ENCODE measurements around the gene CEACAM20. TPM values are rescaled to one million over a fixed set of nuclear protein-coding genes. Genes with fewer than 3 reads are reported as not detected.
"Not testable (repeated sequence)": the region's sequence is repeated elsewhere in the genome, so short reads cannot be mapped to it uniquely, and the experiment has no call there.

CEACAM20 gene
- total RNA-seq, 1 experiment from 2014 or later, result not detected

GRCh38 chr19:44499559-44499958 lies 29.9 kb downstream of the CEACAM20 start:
- BruUV-seq (replicated peaks), result no TSS peak

GRCh38 chr19:44498988-44499387 lies 30.5 kb downstream of the CEACAM20 start:
- CTCF ChIA-PET, result no interaction called here
- H3K27ac Mint-ChIP-seq (ENCODE audit: low read depth, unreplicated experiment), result no peak overlapping the region
- POLR2A ChIA-PET, result no interaction called here
- TF ChIP-seq CTCF (IDR thresholded peaks at IDR 0.05; ENCODE audit: unreplicated experiment), result no peak
- DNase-seq (ENCODE audit: unreplicated experiment), result no peak
- intact Hi-C loops (cut with micrococcal nuclease), result no loop called here
- H3K36me3 Mint-ChIP-seq (ENCODE audit: insufficient read depth, unreplicated experiment), result peaks cover 51% of the 10 kb centered on the region
- peaks cover 25% of the 10 kb centered on the region for H3K9me3 Mint-ChIP-seq (ENCODE audit: unreplicated experiment)
- BruUV-seq (replicated peaks), result no TSS peak
- H3K4me1 Mint-ChIP-seq (ENCODE audit: insufficient read depth, unreplicated experiment), result peaks cover 19% of the 10 kb centered on the region
- peak overlapping the region; percentile 97 for H3K4me3 Mint-ChIP-seq (ENCODE audit: unreplicated experiment)
- H3K27me3 Mint-ChIP-seq (ENCODE audit: insufficient read depth, unreplicated experiment), result no peaks in the 10 kb centered on the region

More at GRCh38 chr19:44499559-44499958, 29.9 kb downstream of the CEACAM20 start:
- ChIA-PET POLR2A (interaction anchor here (0.6 to 2.0 kb wide), 9 partner anchors 8 to 984 kb away, joined by 3 to 8 read pairs (median 4); partner anchors contain the start of genes ZNF225, ZNF227 and ZNF235), CTCF (interaction anchor here (1.1 kb wide), 1 partner anchor 89 kb away, joined by 3 read pairs; no protein-coding TSS in a partner anchor)
- no peak for DNase-seq (ENCODE audit: unreplicated experiment)
- Mint-ChIP-seq H3K4me3 (ENCODE audit: unreplicated experiment) (peak overlapping the region; percentile 97), H3K4me1 (ENCODE audit: insufficient read depth, unreplicated experiment) (peaks cover 19% of the 10 kb centered on the region), H3K27me3 (ENCODE audit: insufficient read depth, unreplicated experiment) (no peaks in the 10 kb centered on the region), H3K36me3 (ENCODE audit: insufficient read depth, unreplicated experiment) (peaks cover 46% of the 10 kb centered on the region), H3K27ac (ENCODE audit: low read depth, unreplicated experiment) (peak overlapping the region; percentile 89), H3K9me3 (ENCODE audit: unreplicated experiment) (peaks cover 25% of the 10 kb centered on the region)
- intact Hi-C loops (cut with micrococcal nuclease), result no loop called here
- TF ChIP-seq CTCF (IDR thresholded peaks at IDR 0.05; ENCODE audit: unreplicated experiment), result no peak

DNA sequence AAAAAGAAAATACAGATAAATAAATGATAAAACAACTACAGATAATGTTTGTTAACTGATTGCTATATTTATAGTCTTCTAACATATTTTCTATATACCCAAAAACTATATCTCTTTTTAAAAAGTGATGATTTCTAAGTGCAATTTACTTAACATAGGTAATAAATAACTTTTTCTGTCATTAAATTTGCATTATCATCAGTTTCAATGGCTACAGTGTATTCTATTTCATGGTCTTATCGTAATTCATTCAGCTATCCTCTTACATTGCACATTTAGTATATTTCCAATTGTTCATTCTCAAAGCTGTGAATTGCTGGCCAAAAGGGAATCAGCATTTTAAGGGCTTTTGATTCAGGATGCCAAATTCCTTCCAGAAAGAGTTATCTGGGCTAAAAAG lies 32.8 kb downstream of the CEACAM20 start:
- no peaks in the 10 kb centered on the region for H3K27me3 Mint-ChIP-seq (ENCODE audit: insufficient read depth, unreplicated experiment)
- no peak overlapping the region for H3K4me3 Mint-ChIP-seq (ENCODE audit: unreplicated experiment)
- POLR2A ChIA-PET, result no interaction called here
- peaks cover 19% of the 10 kb centered on the region for H3K4me1 Mint-ChIP-seq (ENCODE audit: insufficient read depth, unreplicated experiment)
- intact Hi-C loops (cut with micrococcal nuclease), result no loop called here
- no peak for TF ChIP-seq CTCF (IDR thresholded peaks at IDR 0.05; ENCODE audit: unreplicated experiment)
- CTCF ChIA-PET, result no interaction called here
- H3K36me3 Mint-ChIP-seq (ENCODE audit: insufficient read depth, unreplicated experiment), result peaks cover 68% of the 10 kb centered on the region
- DNase-seq (ENCODE audit: unreplicated experiment), result no peak
- peaks cover 34% of the 10 kb centered on the region for H3K9me3 Mint-ChIP-seq (ENCODE audit: unreplicated experiment)
- no peak overlapping the region for H3K27ac Mint-ChIP-seq (ENCODE audit: low read depth, unreplicated experiment)
- no TSS peak for BruUV-seq (replicated peaks)

DNA sequence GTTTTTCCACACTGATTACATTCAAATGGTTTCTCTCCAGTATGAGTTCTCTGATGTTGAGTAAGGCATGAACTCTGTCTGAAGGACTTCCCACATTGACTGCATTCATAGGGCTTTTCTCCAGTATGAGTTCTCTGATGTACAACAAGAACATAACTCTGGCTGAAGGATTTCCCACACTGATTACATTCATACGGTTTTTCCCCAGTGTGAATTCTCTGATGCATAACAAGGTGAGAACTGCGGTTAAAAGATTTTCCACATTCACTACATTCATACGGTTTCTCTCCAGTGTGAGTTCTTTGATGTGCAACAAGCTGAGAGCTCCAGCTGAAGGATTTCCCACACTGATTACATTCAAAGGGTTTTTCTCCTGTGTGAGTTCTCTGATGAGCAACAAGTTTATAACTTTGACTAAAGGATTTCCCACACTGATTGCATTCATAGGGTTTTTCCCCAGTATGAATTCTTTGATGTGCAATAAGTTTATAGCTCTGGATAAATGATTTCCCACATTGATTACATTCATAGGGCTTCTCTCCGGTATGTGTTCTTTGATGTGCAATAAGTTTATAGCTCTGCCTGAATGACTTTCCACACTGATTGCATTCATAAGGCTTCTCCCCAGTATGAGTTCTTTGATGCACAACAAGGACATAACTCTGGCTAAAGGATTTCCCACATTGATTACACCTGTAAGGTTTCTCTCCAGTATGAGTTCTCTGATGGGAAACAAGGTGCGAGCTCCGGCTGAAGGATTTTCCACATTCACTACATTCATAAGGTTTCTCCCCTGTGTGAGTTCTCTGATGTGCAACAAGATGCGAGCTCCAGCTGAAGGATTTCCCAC lies 52.7 kb downstream of the CEACAM20 start:
- H3K4me3 Mint-ChIP-seq (ENCODE audit: unreplicated experiment), result no peak overlapping the region
- no peak for TF ChIP-seq CTCF (IDR thresholded peaks at IDR 0.05; ENCODE audit: unreplicated experiment)
- intact Hi-C loops (cut with micrococcal nuclease), result no loop called here
- H3K27ac Mint-ChIP-seq (ENCODE audit: low read depth, unreplicated experiment), result no peak overlapping the region
- H3K36me3 Mint-ChIP-seq (ENCODE audit: insufficient read depth, unreplicated experiment), result peaks cover 78% of the 10 kb centered on the region
- H3K9me3 Mint-ChIP-seq (ENCODE audit: unreplicated experiment), result peaks cover 29% of the 10 kb centered on the region
- H3K27me3 Mint-ChIP-seq (ENCODE audit: insufficient read depth, unreplicated experiment), result no peaks in the 10 kb centered on the region
- BruUV-seq (replicated peaks), result no TSS peak
- DNase-seq (ENCODE audit: unreplicated experiment), result peak; percentile 31
- no peaks in the 10 kb centered on the region for H3K4me1 Mint-ChIP-seq (ENCODE audit: insufficient read depth, unreplicated experiment)
- ChIA-PET CTCF (interaction anchor here (0.8 kb wide), 1 partner anchor 67 kb away, joined by 3 read pairs; no protein-coding TSS in a partner anchor), POLR2A (interaction anchor here (1.5 kb wide), 1 partner anchor 264 kb away, joined by 4 read pairs; the partner anchor contains the start of gene ZNF227)

- H3K27ac Mint-ChIP-seq (ENCODE audit: low read depth, unreplicated experiment); DNase-seq (ENCODE audit: unreplicated experiment); H3K4me1 Mint-ChIP-seq (ENCODE audit: insufficient read depth, unreplicated experiment); H3K4me3 Mint-ChIP-seq (ENCODE audit: unreplicated experiment); CTCF ChIA-PET; POLR2A ChIA-PET; BruUV-seq (replicated peaks); H3K27me3 Mint-ChIP-seq (ENCODE audit: insufficient read depth, unreplicated experiment); intact Hi-C loops (cut with micrococcal nuclease): not testable (repeated sequence)
- H3K36me3 Mint-ChIP-seq (ENCODE audit: insufficient read depth, unreplicated experiment), result peaks cover 11% of the 10 kb centered on the region
- peaks cover 61% of the 10 kb centered on the region for H3K9me3 Mint-ChIP-seq (ENCODE audit: unreplicated experiment)
These were observed 60.7 kb downstream of the CEACAM20 start for GRCh38 chr19:44468730-44469129.

DNA sequence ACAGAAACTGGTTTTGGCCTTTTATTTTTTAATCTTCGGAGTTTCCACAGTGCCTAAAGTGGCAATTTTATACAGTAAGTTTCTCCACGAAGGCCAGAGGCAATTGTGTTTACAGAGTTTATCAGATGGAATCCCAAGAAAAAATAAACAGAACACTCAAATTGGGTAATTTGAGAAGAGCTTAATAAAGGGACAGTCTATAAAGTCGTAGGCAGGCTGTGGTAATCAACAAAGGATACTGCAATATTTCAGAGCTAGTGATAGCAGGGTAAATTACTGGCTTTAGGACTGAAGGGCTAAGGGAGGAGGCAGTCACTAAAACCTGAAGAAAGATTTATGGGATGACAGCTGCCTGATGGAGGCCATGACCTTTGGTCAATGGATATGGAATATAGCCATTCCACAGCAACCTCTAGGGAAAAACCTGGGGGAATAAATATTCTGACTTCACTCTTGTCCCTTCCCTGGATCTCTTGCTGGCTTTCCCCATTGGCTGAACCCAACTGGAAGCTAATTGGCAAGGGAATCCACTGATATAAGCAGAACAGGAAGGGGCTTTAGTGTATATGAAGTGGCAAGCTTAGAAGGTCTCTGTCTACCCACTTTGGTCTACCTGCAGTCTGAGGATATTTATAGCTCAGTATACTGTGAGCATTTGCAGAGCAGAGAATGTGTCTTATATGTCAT lies 66.7 kb downstream of the CEACAM20 start:
- H3K4me3 Mint-ChIP-seq (ENCODE audit: unreplicated experiment); H3K36me3 Mint-ChIP-seq (ENCODE audit: insufficient read depth, unreplicated experiment); H3K27ac Mint-ChIP-seq (ENCODE audit: low read depth, unreplicated experiment); H3K27me3 Mint-ChIP-seq (ENCODE audit: insufficient read depth, unreplicated experiment); POLR2A ChIA-PET; BruUV-seq (replicated peaks); DNase-seq (ENCODE audit: unreplicated experiment); CTCF ChIA-PET; H3K4me1 Mint-ChIP-seq (ENCODE audit: insufficient read depth, unreplicated experiment); intact Hi-C loops (cut with micrococcal nuclease): not testable (repeated sequence)
- H3K9me3 Mint-ChIP-seq (ENCODE audit: unreplicated experiment), result peaks cover 48% of the 10 kb centered on the region

Measured in MCF 10A (cell line).